Measurements from ENCODE around the gene RUBCN.
"Not testable (repeated sequence)": the region's sequence is repeated elsewhere in the genome, so short reads cannot be mapped to it uniquely, and the experiment has no call there.

Gene RUBCN

GRCh38 chr3:197686899-197687298 is 49.8 kb downstream of the RUBCN start:
- DNase-seq = no peak

GRCh38 chr3:197685546-197685945 is 51.2 kb downstream of the RUBCN start:
- no peak for DNase-seq

- no peak for DNase-seq
Observed at GRCh38 chr3:197683191-197683590, 53.5 kb downstream of the RUBCN start.

- no peak for DNase-seq
Observed at GRCh38 chr3:197682713-197683112, 54.0 kb downstream of the RUBCN start.

GRCh38 chr3:197680955-197681521 is 55.7 kb downstream of the RUBCN start:
- no peak for DNase-seq

DNA sequence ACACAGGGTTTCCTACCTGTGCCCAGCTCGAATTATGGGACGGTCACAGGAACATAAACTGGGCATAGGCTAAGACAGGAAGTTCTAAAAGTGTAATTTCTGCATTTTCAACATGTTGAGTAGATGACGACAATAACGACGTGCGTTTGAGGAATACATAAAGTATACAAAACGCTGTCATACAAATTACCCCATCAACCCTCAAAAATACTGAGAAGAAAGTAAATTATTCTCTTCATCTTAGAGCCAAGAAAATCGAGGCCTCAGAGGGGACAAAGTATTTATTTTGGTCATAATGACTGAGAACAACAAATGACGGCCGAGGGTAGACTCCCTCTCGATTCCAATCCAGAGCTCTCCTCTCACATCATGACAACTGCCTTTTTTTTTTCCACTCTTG is 60.8 kb downstream of the RUBCN start:
- no peak for DNase-seq

DNA sequence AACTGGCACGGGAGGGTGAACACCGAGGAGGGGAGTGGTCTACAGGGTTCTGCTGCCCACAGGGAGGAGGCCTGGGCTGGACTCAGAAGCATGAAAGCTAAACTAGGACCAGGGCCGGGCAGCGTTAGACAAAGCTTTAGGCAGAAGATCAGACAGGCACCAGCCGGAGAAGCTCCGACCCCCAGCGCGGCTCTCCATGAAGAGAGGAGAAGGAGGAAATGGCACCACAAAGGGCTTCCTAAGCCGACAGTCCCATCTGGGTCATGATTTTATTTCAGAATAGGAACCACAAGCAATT is 61.2 kb downstream of the RUBCN start:
- no peak for DNase-seq

- DNase-seq = no peak
Observed at GRCh38 chr3:197674741-197675562, 61.8 kb downstream of the RUBCN start.

- DNase-seq = no peak
Observed at GRCh38 chr3:197673170-197673569, 63.5 kb downstream of the RUBCN start.

DNA sequence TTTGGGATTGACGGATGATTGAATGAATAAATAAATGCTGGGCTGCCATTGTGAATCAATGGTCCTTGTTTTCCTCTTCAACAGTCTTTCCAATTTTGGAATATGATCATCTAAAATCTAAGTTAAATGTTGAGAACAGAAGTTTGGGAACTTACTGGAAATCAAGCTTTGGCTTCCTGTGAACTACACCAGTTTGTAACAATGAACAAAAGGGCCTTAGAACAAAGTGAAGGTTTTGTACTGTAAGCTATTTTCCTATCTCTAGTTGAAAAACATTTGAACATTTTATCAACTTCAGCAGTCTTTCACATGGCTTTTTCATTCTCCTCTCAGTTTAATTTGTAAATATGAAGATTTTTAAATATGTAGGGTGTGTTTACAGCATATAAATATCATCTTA is 66.3 kb downstream of the RUBCN start:
- no peak for DNase-seq

DNA sequence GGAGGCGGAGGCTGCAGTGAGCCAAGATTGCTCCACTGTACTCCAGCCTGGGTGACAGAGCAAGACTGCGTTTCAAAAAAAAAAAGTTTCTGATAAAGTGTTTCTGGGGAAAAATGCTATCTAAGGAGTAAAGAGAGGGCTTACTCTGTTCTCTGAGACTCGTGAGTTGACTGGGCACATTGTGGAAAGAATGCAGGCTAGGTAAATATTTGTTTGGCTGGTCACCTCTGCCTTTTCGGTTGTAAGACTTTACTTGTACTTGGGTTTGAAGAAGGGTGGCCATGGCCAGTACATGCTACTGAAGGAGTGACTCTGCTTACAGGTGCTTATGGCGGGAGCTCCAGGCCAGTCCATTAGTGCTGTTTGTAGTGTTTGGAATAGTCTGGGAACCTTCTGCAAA is 68.7 kb downstream of the RUBCN start:
- no peak for DNase-seq

GRCh38 chr3:197667293-197667692 is 69.4 kb downstream of the RUBCN start:
- not testable (repeated sequence) for DNase-seq

DNA sequence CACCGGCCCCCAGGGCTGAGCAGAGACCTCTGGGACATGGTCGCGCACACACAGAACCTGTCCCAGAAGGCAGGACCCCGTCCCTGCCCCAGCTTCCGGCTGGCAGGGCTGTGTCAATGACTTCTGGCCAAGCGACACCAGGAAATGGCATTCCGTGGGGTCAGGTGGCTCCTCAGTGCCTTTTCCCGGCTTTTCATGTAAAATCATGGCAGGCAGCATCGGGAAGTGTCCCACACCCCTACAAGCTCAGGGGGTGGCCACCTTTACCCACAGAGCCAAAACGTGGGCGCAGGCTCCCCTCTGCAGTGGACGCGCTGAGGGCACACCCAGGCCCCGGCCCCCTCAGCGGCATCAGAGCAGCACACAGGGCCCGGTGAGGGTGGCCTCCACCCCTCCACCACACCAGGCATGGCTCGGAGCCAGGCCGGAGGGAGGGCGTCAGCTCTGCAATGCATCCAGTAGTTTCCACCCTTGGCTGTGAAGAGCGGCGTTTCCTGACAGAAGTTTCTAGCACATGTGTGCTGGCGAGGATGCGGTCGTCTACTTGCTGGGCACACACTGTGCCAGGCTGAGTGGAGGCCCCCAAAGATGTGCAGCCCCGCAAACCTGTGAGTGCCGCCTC is 70.4 kb downstream of the RUBCN start:
- not testable (repeated sequence) for DNase-seq

DNA sequence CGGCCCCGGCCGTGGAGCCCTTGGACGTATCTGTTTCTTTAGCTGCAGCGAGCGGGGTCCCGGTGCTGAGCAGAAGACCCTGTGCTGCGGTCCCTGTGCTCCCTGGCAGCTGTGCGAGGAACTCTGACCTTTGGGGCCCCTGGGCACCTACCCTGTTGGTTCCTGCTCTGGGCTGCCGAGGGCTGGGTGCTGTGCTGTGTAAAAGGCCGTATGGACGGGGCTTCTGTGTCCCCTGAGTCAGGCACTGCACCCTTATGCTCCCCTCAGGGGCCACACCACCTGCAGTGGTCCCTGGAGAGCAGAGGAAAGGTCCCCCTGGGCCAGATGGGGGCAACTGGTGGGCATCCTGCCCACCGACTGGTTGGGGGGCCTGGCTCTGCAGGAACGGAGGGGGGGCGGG is 71.2 kb downstream of the RUBCN start:
- not testable (repeated sequence) for DNase-seq

DNA sequence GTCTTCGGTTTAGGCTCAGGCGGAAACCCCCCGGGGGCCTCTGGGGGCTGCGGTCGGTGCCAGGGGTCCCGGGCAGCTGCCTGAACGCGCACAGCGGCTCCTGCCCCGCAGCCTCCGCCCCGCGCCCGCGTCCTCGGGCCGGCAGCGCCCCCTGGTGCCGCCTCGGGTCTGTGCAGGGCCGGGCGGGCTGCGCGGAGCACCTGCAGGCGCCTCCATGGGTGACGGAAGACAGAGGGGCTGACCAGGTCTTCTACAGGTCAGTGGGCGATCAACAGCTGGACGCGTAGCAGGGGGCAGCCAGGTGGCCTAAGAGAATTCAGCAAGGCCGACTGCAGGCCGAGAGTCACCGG is 71.6 kb downstream of the RUBCN start:
- not testable (repeated sequence) for DNase-seq

- not testable (repeated sequence) for DNase-seq
Observed at GRCh38 chr3:197664414-197665141, 72.1 kb downstream of the RUBCN start.

DNA sequence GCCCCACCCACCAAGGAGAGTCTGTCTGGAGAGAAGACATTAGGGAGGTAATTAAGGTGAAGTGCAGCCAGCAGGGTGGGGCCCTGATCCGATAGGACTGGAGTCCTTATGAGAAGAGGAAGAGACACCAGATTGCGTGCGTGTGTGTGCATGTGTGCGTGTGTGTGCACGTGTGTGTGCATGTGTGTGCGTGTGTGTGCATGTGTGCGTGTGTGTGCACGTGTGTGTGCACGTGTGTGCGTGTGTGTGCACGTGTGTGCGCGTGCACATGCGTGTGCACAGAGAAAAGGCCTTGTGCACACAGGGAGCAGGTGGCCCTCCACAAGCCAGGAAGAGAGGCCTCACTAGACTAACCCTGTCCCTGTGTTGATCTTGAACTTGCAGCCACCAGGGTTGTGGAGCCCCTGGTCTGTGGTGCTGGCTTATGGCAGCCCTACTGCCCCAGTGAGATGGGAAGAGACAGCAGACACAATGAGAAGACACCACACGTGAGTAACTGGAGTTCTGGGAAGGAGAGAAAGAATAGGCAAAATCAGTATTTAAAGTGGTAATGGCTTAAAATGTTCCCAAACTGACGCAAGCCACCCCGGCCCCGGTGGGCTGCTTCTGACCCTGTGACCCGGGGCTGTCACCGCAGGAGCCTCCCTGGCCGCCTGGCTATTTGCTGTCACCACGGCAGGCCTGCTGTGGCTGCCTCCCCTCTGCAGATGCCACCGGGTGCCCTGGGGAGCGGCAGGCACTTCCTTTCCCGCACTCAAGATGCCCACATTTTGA is 73.2 kb downstream of the RUBCN start:
- not testable (repeated sequence) for DNase-seq

DNA sequence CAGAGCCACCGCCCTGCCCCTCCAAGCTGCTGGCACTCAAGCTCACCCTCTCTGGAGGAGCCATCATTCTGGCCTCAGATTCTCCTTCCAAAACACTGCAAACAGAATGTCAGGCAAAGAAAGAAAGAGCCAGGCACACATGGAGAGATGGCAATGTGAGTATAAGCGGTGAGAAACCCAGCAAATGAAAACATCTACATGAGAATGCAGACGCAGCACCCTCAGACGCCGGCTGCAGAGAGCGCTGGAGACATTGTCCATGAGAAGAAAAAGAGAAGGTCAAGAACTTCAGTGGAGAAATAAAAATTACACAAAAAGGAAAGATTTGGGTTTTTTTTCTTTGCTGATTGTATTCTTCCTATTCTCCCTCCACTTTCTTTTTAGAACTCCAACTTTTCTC is 74.4 kb downstream of the RUBCN start:
- DNase-seq = not testable (repeated sequence)

GRCh38 chr3:197661874-197662273 is 74.8 kb downstream of the RUBCN start:
- DNase-seq = not testable (repeated sequence)

GRCh38 chr3:197661234-197661834 is 75.4 kb downstream of the RUBCN start:
- DNase-seq = not testable (repeated sequence)

GRCh38 chr3:197659701-197660100 is 77.0 kb downstream of the RUBCN start:
- DNase-seq = not testable (repeated sequence)
